H9 (cell line): Measurements from ENCODE around the gene ILF3. TPM values are rescaled to one million over a fixed set of nuclear protein-coding genes. Genes with fewer than 3 reads are reported as not detected.

ENCODE experiments used
- DNase-seq: peaks from one replicate; pipeline ENCODE4 v3.0.0-alpha.2; 2017
- H2AFZ ChIP-seq: one replicate; pipeline ENCODE4 v1.6.1; 2013; ENCODE audit warnings: mild to moderate bottlenecking, low read length, control low read depth, moderate library complexity
- H2AK5ac ChIP-seq: 2 replicates; pipeline ENCODE4 v1.6.1; 2013; ENCODE audit warnings: low read length, control low read depth, mixed read lengths; ENCODE audit not compliant: insufficient read length
- H2BK120ac ChIP-seq: one replicate; pipeline ENCODE4 v1.6.1; 2013; ENCODE audit warnings: low read depth, mild to moderate bottlenecking, low read length, control low read depth, inconsistent platforms; ENCODE audit not compliant: poor library complexity, severe bottlenecking
- H2BK12ac ChIP-seq: 2 replicates; pipeline ENCODE4 v1.6.1; 2013; ENCODE audit warnings: low read length, control low read depth, mixed read lengths, low read depth; ENCODE audit not compliant: insufficient read length
- H2BK15ac ChIP-seq: 2 replicates; pipeline ENCODE4 v1.6.1; 2013; ENCODE audit warnings: low read depth, low read length, control low read depth
- H2BK20ac ChIP-seq: one replicate; pipeline ENCODE4 v1.6.1; 2013; ENCODE audit warnings: low read depth, mild to moderate bottlenecking, low read length, control low read depth, inconsistent platforms; ENCODE audit not compliant: poor library complexity, severe bottlenecking
- H2BK5ac ChIP-seq: 2 replicates; pipeline ENCODE4 v1.6.1; 2013; ENCODE audit warnings: low read length, control low read depth, mixed read lengths; ENCODE audit not compliant: insufficient read length
- H3K14ac ChIP-seq: 2 replicates; pipeline ENCODE4 v1.6.1; 2013; ENCODE audit warnings: low read length, control low read depth; ENCODE audit not compliant: insufficient read depth
- H3K18ac ChIP-seq: 2 replicates; pipeline ENCODE4 v1.6.1; 2013; ENCODE audit warnings: low read depth, mild to moderate bottlenecking, mixed read lengths, low read length, control low read depth; ENCODE audit not compliant: insufficient read length
- H3K23ac ChIP-seq: 2 replicates; pipeline ENCODE4 v1.6.1; 2013; ENCODE audit warnings: low read length, control low read depth, mixed read lengths, low read depth; ENCODE audit not compliant: insufficient read length
- H3K23me2 ChIP-seq: 2 replicates; pipeline ENCODE4 v1.6.1; 2013; ENCODE audit warnings: low read depth, mild to moderate bottlenecking, mixed read lengths, low read length, control low read depth; ENCODE audit not compliant: insufficient read length, poor library complexity, severe bottlenecking
- H3K27ac ChIP-seq: 2 replicates; pipeline ENCODE4 v1.5.1; 2013; ENCODE audit warnings: low read length, control low read depth, mixed read lengths, low read depth; ENCODE audit not compliant: insufficient read length
- H3K27me3 ChIP-seq: 2 replicates; pipeline ENCODE4 v1.6.1; 2013; ENCODE audit warnings: low read length, control low read depth, inconsistent platforms; ENCODE audit not compliant: insufficient read depth
- H3K4ac ChIP-seq: 2 replicates; pipeline ENCODE4 v1.6.1; 2013; ENCODE audit warnings: low read depth, mild to moderate bottlenecking, control low read depth, inconsistent platforms, low read length, moderate library complexity
- H3K4me1 ChIP-seq: 2 replicates; pipeline ENCODE4 v1.6.1; 2013; ENCODE audit warnings: low read length, control low read depth, inconsistent platforms; ENCODE audit not compliant: insufficient read depth
- H3K4me2 ChIP-seq: 2 replicates; pipeline ENCODE4 v1.6.1; 2013; ENCODE audit warnings: low read length, control low read depth, mixed read lengths; ENCODE audit not compliant: insufficient read length, insufficient read depth
- H3K56ac ChIP-seq: 2 replicates; pipeline ENCODE4 v1.6.1; 2013; ENCODE audit warnings: low read depth, mild to moderate bottlenecking, mixed read lengths, low read length, control low read depth; ENCODE audit not compliant: insufficient read length
- H3K79me1 ChIP-seq: 2 replicates; pipeline ENCODE4 v1.6.1; 2013; ENCODE audit warnings: low read depth, mild to moderate bottlenecking, moderate library complexity, low read length, control low read depth, inconsistent platforms; ENCODE audit not compliant: insufficient read depth, poor library complexity, severe bottlenecking
- H3K79me2 ChIP-seq: 2 replicates; pipeline ENCODE4 v1.6.1; 2013; ENCODE audit warnings: low read length, control low read depth, inconsistent platforms; ENCODE audit not compliant: insufficient read depth
- H3K9ac ChIP-seq: 2 replicates; pipeline ENCODE4 v1.6.1; 2013; ENCODE audit warnings: low read length, control low read depth, mixed read lengths; ENCODE audit not compliant: insufficient read length; ENCODE audit errors: extremely low read depth
- H3K9me3 ChIP-seq: one replicate; pipeline ENCODE4 v1.6.1; 2013; ENCODE audit warnings: low read depth, low read length, inconsistent platforms; ENCODE audit not compliant: control insufficient read depth
- H3T11ph ChIP-seq: one replicate; pipeline ENCODE4 v1.6.1; 2013; ENCODE audit warnings: mild to moderate bottlenecking, low read length, control low read depth, inconsistent platforms
- H4K20me1 ChIP-seq: one replicate; pipeline ENCODE4 v1.6.1; 2013; ENCODE audit not compliant: control insufficient read depth, insufficient read length, insufficient read depth
- H4K5ac ChIP-seq: 2 replicates; pipeline ENCODE4 v1.6.1; 2013; ENCODE audit warnings: low read depth, mild to moderate bottlenecking, mixed read lengths, low read length, control low read depth; ENCODE audit not compliant: insufficient read length
- H4K8ac ChIP-seq: replicated peaks from 2 replicates; pipeline ENCODE4 v1.6.1; 2013; ENCODE audit warnings: low read length, control low read depth, mixed read lengths, low read depth; ENCODE audit not compliant: insufficient read length
- H4K91ac ChIP-seq: 2 replicates; pipeline ENCODE4 v1.6.1; 2013; ENCODE audit warnings: low read depth, mild to moderate bottlenecking, moderate library complexity, mixed read lengths, low read length, control low read depth; ENCODE audit not compliant: insufficient read length
- H3K27ac Mint-ChIP-seq, 3 experiments: 2 replicates in 2 of 3; 3 replicates in 1 of 3; pipeline ENCODE4 v1.8.0; 2020 to 2021; ENCODE audit warnings: mixed read lengths in 3 of 3, mild to moderate bottlenecking in 1 of 3, moderate library complexity in 1 of 3
- H3K27me3 Mint-ChIP-seq: 2 replicates; pipeline ENCODE4 v1.8.0; 2021; ENCODE audit warnings: low read depth, mild to moderate bottlenecking, moderate library complexity, mixed read lengths
- H3K36me3 Mint-ChIP-seq, 3 experiments: 2 replicates in 2 of 3; 3 replicates in 1 of 3; pipeline ENCODE4 v1.8.0; 2020 to 2021; ENCODE audit warnings: low read depth in 3 of 3, mixed read lengths in 3 of 3; ENCODE audit not compliant: insufficient read depth in 1 of 3
- H3K4me1 Mint-ChIP-seq, 2 experiments: 2 replicates each; pipeline ENCODE4 v1.8.0; 2020; ENCODE audit warnings: mixed read lengths in 2 of 2
- H3K4me3 Mint-ChIP-seq, 2 experiments: 2 replicates in 1 of 2; 3 replicates in 1 of 2; pipeline ENCODE4 v1.8.0; 2020 to 2021; ENCODE audit warnings: mild to moderate bottlenecking in 2 of 2, mixed read lengths in 2 of 2, moderate library complexity in 1 of 2
- H3K9me3 Mint-ChIP-seq, 2 experiments: 2 replicates in 1 of 2; 3 replicates in 1 of 2; pipeline ENCODE4 v1.8.0; 2020; ENCODE audit warnings: mild to moderate bottlenecking in 2 of 2, mixed read lengths in 2 of 2, moderate library complexity in 1 of 2
- CTCF ChIP-seq: fragments of 200-600 bp; sonication (generic); conservative IDR thresholded peaks from 3 replicates; pipeline ENCODE4 v1.8.0; 2021; ENCODE audit warnings: antibody characterized with exemption, mild to moderate bottlenecking
- WGBS: extraction: QIAGEN DNeasy Blood & Tissue Kit; methylation state at CpG from one replicate; pipeline ENCODE4 v1.1.7; 2013; ENCODE audit warnings: missing lambda C conversion rate, low lambda C conversion rate, mixed read lengths; ENCODE audit not compliant: insufficient read length; ENCODE audit errors: extremely low coverage; 5-methylcytosine and 5-hydroxymethylcytosine counted together
- total RNA-seq: library from RNA; stranded (reverse); gene quantifications from 2 replicates; pipeline ENCODE4 v1.2.1, GENCODE V29; 2021

ILF3 gene
- total RNA-seq, 1 experiment from 2014 or later: 841 TPM

GRCh38 chr19:10730932-10731331 is 76.8 kb downstream of the ILF3 start:
- Histone ChIP-seq H3K56ac (no peak overlapping the region), H2BK5ac (no peak overlapping the region), H3K4ac (no peak overlapping the region), H2BK20ac (no peak overlapping the region), H2BK15ac (no peak overlapping the region; the same call in 1 of the 2 replicates), H3K23me2 (no peaks in the 10 kb centered on the region), H4K5ac (no peak overlapping the region), H2AFZ (no peak overlapping the region), H3K14ac (no peak overlapping the region), H3K9me3 (no peaks in the 10 kb centered on the region), H4K8ac (no peak overlapping the region), H3K18ac (no peak overlapping the region), H3K23ac (no peak overlapping the region), H3K79me1 (peaks cover 11% of the 10 kb centered on the region), H3T11ph (no peak overlapping the region), H2AK5ac (no peak overlapping the region), H3K79me2 (peaks cover 7% of the 10 kb centered on the region; the same call in 1 of the 2 replicates), H3K4me1 (no peaks in the 10 kb centered on the region), H4K91ac (no peak overlapping the region), H2BK12ac (no peak overlapping the region), H4K20me1 (no peaks in the 10 kb centered on the region), H3K27me3 (no peaks in the 10 kb centered on the region), H3K9ac (no peak overlapping the region), H2BK120ac (no peak overlapping the region), H3K27ac (no peak overlapping the region), H3K4me2 (no peak overlapping the region)
- Mint-ChIP-seq H3K27me3 (no peaks in the 10 kb centered on the region), H3K36me3 (peaks cover 5 to 13% (median 6%) of the 10 kb centered on the region in 3 experiments; a peak in 5 of 7 replicates), H3K4me3 (no peak overlapping the region), H3K9me3 (no peaks in the 10 kb centered on the region), H3K4me1 (peaks cover 0 to 3% of the 10 kb centered on the region in 2 experiments; a peak in 2 of 4 replicates), H3K27ac (peak overlapping the region in 1 of 3 experiments; percentile 61; a peak in 1 of 7 replicates)
- no CpG with 5 or more reads among the region's 12 CpGs for WGBS
- no peak for DNase-seq
- TF ChIP-seq CTCF: no peak
